Skeletal muscle tissue (tissue), 4 donors: ENCODE measurements around the gene CSF1. TPM values are rescaled to one million over a fixed set of nuclear protein-coding genes. Genes with fewer than 3 reads are reported as not detected.
A peak's percentile ranks its signal among the peaks of the same experiment; 100 is the strongest.

Source experiments
- H3K27ac ChIP-seq: one replicate; pipeline ENCODE4 v1.7.0; 2013; ENCODE audit warnings: mild to moderate bottlenecking, low read depth, low read length, inconsistent platforms
- H3K27me3 ChIP-seq, 3 donors: one replicate each; pipeline ENCODE4 v1.7.0; 2013; ENCODE audit warnings: low read length in 3 of 3; ENCODE audit not compliant: control insufficient read depth in 3 of 3, insufficient read depth in 3 of 3
- H3K36me3 ChIP-seq, 3 donors: one replicate each; pipeline ENCODE4 v1.7.0; 2013; ENCODE audit warnings: low read length in 3 of 3; ENCODE audit not compliant: control insufficient read depth in 3 of 3, insufficient read depth in 3 of 3
- H3K4me1 ChIP-seq, 3 donors: one replicate each; pipeline ENCODE4 v1.7.0; 2013; ENCODE audit warnings: low read length in 3 of 3, mild to moderate bottlenecking in 3 of 3; ENCODE audit not compliant: control insufficient read depth in 3 of 3, insufficient read depth in 3 of 3
- H3K4me3 ChIP-seq, 3 donors: one replicate each; pipeline ENCODE4 v1.7.0; 2013; ENCODE audit warnings: low read length in 3 of 3
- H3K9ac ChIP-seq, 3 donors: one replicate each; pipeline ENCODE4 v1.7.0; 2013; ENCODE audit warnings: low read length in 3 of 3, mild to moderate bottlenecking in 3 of 3, moderate library complexity in 2 of 3, low read depth in 1 of 3
- H3K9me3 ChIP-seq, 3 donors: one replicate each; pipeline ENCODE4 v1.7.0; 2013; ENCODE audit warnings: low read length in 3 of 3; ENCODE audit not compliant: control insufficient read depth in 3 of 3
- total RNA-seq: library from RNA; depleted of rRNA; stranded (reverse); fragments of >200 nt; gene quantifications from one replicate; pipeline ENCODE4 v1.2.3, GENCODE V29; 2014
- donor health status: Osteomylitis.

The CSF1 gene
- total RNA-seq, 1 donor from 2014 or later = 7.3 TPM

GRCh38 chr1:109974191-109974590 is 63.5 kb downstream of the CSF1 start:
- no peak overlapping the region for H3K9ac ChIP-seq
- no peak overlapping the region for H3K27ac ChIP-seq
- no peak overlapping the region for H3K4me3 ChIP-seq
- no peaks in the 10 kb centered on the region for H3K36me3 ChIP-seq
- peaks cover 8 to 32% (median 10%) of the 10 kb centered on the region in 3 donors for H3K4me1 ChIP-seq
- no peaks in the 10 kb centered on the region for H3K9me3 ChIP-seq
- H3K27me3 ChIP-seq = no peaks in the 10 kb centered on the region

- Histone ChIP-seq H3K36me3 (no peaks in the 10 kb centered on the region), H3K9me3 (no peaks in the 10 kb centered on the region), H3K27ac (no peak overlapping the region), H3K4me1 (peaks cover 13 to 45% (median 19%) of the 10 kb centered on the region in 3 donors), H3K9ac (no peak overlapping the region), H3K4me3 (no peak overlapping the region), H3K27me3 (no peaks in the 10 kb centered on the region)
Observed at GRCh38 chr1:109975718-109976117, 65.1 kb downstream of the CSF1 start.

GRCh38 chr1:109976762-109977161 is 66.1 kb downstream of the CSF1 start:
- Histone ChIP-seq H3K27ac (no peak overlapping the region), H3K27me3 (no peaks in the 10 kb centered on the region), H3K9me3 (no peaks in the 10 kb centered on the region), H3K4me3 (no peak overlapping the region), H3K4me1 (peaks cover 15 to 54% (median 25%) of the 10 kb centered on the region in 3 donors), H3K9ac (no peak overlapping the region), H3K36me3 (no peaks in the 10 kb centered on the region)

- no peaks in the 10 kb centered on the region for H3K36me3 ChIP-seq
- no peaks in the 10 kb centered on the region for H3K9me3 ChIP-seq
- H3K4me3 ChIP-seq = no peak overlapping the region
- H3K27me3 ChIP-seq = no peaks in the 10 kb centered on the region
- peak overlapping the region; percentile 25 for H3K27ac ChIP-seq
- H3K9ac ChIP-seq = no peak overlapping the region
- H3K4me1 ChIP-seq = peaks cover 15 to 58% (median 25%) of the 10 kb centered on the region in 3 donors
Observed at GRCh38 chr1:109977225-109977624, 66.6 kb downstream of the CSF1 start.

- Histone ChIP-seq H3K9ac (peak overlapping the region in 1 of 3 donors; percentile 14), H3K9me3 (no peaks in the 10 kb centered on the region), H3K27ac (peak overlapping the region; percentile 25)
Observed at GRCh38 chr1:109977657-109978378, 67.2 kb downstream of the CSF1 start.

GRCh38 chr1:109978761-109979488 is 68.3 kb downstream of the CSF1 start:
- Histone ChIP-seq H3K4me1 (peaks cover 21 to 63% (median 30%) of the 10 kb centered on the region in 3 donors), H3K27me3 (no peaks in the 10 kb centered on the region), H3K36me3 (no peaks in the 10 kb centered on the region), H3K9ac (no peak overlapping the region), H3K27ac (peak overlapping the region; percentile 7), H3K4me3 (no peak overlapping the region), H3K9me3 (no peaks in the 10 kb centered on the region)

More at GRCh38 chr1:109977657-109978378, 67.2 kb downstream of the CSF1 start:
- Histone ChIP-seq H3K4me3 (no peak overlapping the region), H3K27me3 (no peaks in the 10 kb centered on the region), H3K4me1 (peaks cover 15 to 58% (median 25%) of the 10 kb centered on the region in 3 donors), H3K36me3 (no peaks in the 10 kb centered on the region)

GRCh38 chr1:109979489-109980091 is 68.9 kb downstream of the CSF1 start:
- no peaks in the 10 kb centered on the region for H3K9me3 ChIP-seq
- H3K27me3 ChIP-seq = no peaks in the 10 kb centered on the region
- no peak overlapping the region for H3K4me3 ChIP-seq
- peaks cover 26 to 68% (median 35%) of the 10 kb centered on the region in 3 donors for H3K4me1 ChIP-seq
- no peak overlapping the region for H3K9ac ChIP-seq
- no peaks in the 10 kb centered on the region for H3K36me3 ChIP-seq
- H3K27ac ChIP-seq = no peak overlapping the region

Other genes starting within 250 kb of the CSF1 start
- gene GSTM2, start 242.8 kb upstream of the CSF1 start, total RNA-seq = 32.9 TPM
- 16.7 TPM for gene GSTM1, start 223.0 kb upstream of the CSF1 start, total RNA-seq
- 11.5 TPM for gene GSTM5, start 198.6 kb upstream of the CSF1 start, total RNA-seq
- 24.5 TPM for gene GSTM3, start 169.8 kb upstream of the CSF1 start, total RNA-seq
- not detected for gene EPS8L3, start 146.9 kb upstream of the CSF1 start, total RNA-seq
- 21.9 TPM for gene AHCYL1, start 73.9 kb downstream of the CSF1 start, total RNA-seq
- 37.1 TPM for gene STRIP1, start 123.8 kb downstream of the CSF1 start, total RNA-seq
- gene ALX3, start 159.8 kb downstream of the CSF1 start, total RNA-seq = not detected
- gene UBL4B, start 201.6 kb downstream of the CSF1 start, total RNA-seq = not detected
- gene SLC6A17, start 239.6 kb downstream of the CSF1 start, total RNA-seq = 0.52 TPM